H9 (cell line): ENCODE measurements around the gene AMT. TPM values are rescaled to one million over a fixed set of nuclear protein-coding genes. Genes with fewer than 3 reads are reported as not detected.

Experiments
- DNase-seq: peaks from one replicate; pipeline ENCODE4 v3.0.0-alpha.2; 2017
- H2AFZ ChIP-seq: one replicate; pipeline ENCODE4 v1.6.1; 2013; ENCODE audit warnings: mild to moderate bottlenecking, low read length, control low read depth, moderate library complexity
- H2AK5ac ChIP-seq: 2 replicates; pipeline ENCODE4 v1.6.1; 2013; ENCODE audit warnings: low read length, control low read depth, mixed read lengths; ENCODE audit not compliant: insufficient read length
- H2BK120ac ChIP-seq: one replicate; pipeline ENCODE4 v1.6.1; 2013; ENCODE audit warnings: low read depth, mild to moderate bottlenecking, low read length, control low read depth, inconsistent platforms; ENCODE audit not compliant: poor library complexity, severe bottlenecking
- H2BK12ac ChIP-seq: 2 replicates; pipeline ENCODE4 v1.6.1; 2013; ENCODE audit warnings: low read length, control low read depth, mixed read lengths, low read depth; ENCODE audit not compliant: insufficient read length
- H2BK15ac ChIP-seq: 2 replicates; pipeline ENCODE4 v1.6.1; 2013; ENCODE audit warnings: low read depth, low read length, control low read depth
- H2BK20ac ChIP-seq: one replicate; pipeline ENCODE4 v1.6.1; 2013; ENCODE audit warnings: low read depth, mild to moderate bottlenecking, low read length, control low read depth, inconsistent platforms; ENCODE audit not compliant: poor library complexity, severe bottlenecking
- H2BK5ac ChIP-seq: 2 replicates; pipeline ENCODE4 v1.6.1; 2013; ENCODE audit warnings: low read length, control low read depth, mixed read lengths; ENCODE audit not compliant: insufficient read length
- H3K14ac ChIP-seq: 2 replicates; pipeline ENCODE4 v1.6.1; 2013; ENCODE audit warnings: low read length, control low read depth; ENCODE audit not compliant: insufficient read depth
- H3K18ac ChIP-seq: 2 replicates; pipeline ENCODE4 v1.6.1; 2013; ENCODE audit warnings: low read depth, mild to moderate bottlenecking, mixed read lengths, low read length, control low read depth; ENCODE audit not compliant: insufficient read length
- H3K23ac ChIP-seq: 2 replicates; pipeline ENCODE4 v1.6.1; 2013; ENCODE audit warnings: low read length, control low read depth, mixed read lengths, low read depth; ENCODE audit not compliant: insufficient read length
- H3K23me2 ChIP-seq: 2 replicates; pipeline ENCODE4 v1.6.1; 2013; ENCODE audit warnings: low read depth, mild to moderate bottlenecking, mixed read lengths, low read length, control low read depth; ENCODE audit not compliant: insufficient read length, poor library complexity, severe bottlenecking
- H3K27ac ChIP-seq: 2 replicates; pipeline ENCODE4 v1.5.1; 2013; ENCODE audit warnings: low read length, control low read depth, mixed read lengths, low read depth; ENCODE audit not compliant: insufficient read length
- H3K27me3 ChIP-seq: 2 replicates; pipeline ENCODE4 v1.6.1; 2013; ENCODE audit warnings: low read length, control low read depth, inconsistent platforms; ENCODE audit not compliant: insufficient read depth
- H3K4ac ChIP-seq: 2 replicates; pipeline ENCODE4 v1.6.1; 2013; ENCODE audit warnings: low read depth, mild to moderate bottlenecking, control low read depth, inconsistent platforms, low read length, moderate library complexity
- H3K4me1 ChIP-seq: 2 replicates; pipeline ENCODE4 v1.6.1; 2013; ENCODE audit warnings: low read length, control low read depth, inconsistent platforms; ENCODE audit not compliant: insufficient read depth
- H3K4me2 ChIP-seq: 2 replicates; pipeline ENCODE4 v1.6.1; 2013; ENCODE audit warnings: low read length, control low read depth, mixed read lengths; ENCODE audit not compliant: insufficient read length, insufficient read depth
- H3K56ac ChIP-seq: 2 replicates; pipeline ENCODE4 v1.6.1; 2013; ENCODE audit warnings: low read depth, mild to moderate bottlenecking, mixed read lengths, low read length, control low read depth; ENCODE audit not compliant: insufficient read length
- H3K79me1 ChIP-seq: 2 replicates; pipeline ENCODE4 v1.6.1; 2013; ENCODE audit warnings: low read depth, mild to moderate bottlenecking, moderate library complexity, low read length, control low read depth, inconsistent platforms; ENCODE audit not compliant: insufficient read depth, poor library complexity, severe bottlenecking
- H3K79me2 ChIP-seq: 2 replicates; pipeline ENCODE4 v1.6.1; 2013; ENCODE audit warnings: low read length, control low read depth, inconsistent platforms; ENCODE audit not compliant: insufficient read depth
- H3K9ac ChIP-seq: 2 replicates; pipeline ENCODE4 v1.6.1; 2013; ENCODE audit warnings: low read length, control low read depth, mixed read lengths; ENCODE audit not compliant: insufficient read length; ENCODE audit errors: extremely low read depth
- H3K9me3 ChIP-seq: one replicate; pipeline ENCODE4 v1.6.1; 2013; ENCODE audit warnings: low read depth, low read length, inconsistent platforms; ENCODE audit not compliant: control insufficient read depth
- H3T11ph ChIP-seq: one replicate; pipeline ENCODE4 v1.6.1; 2013; ENCODE audit warnings: mild to moderate bottlenecking, low read length, control low read depth, inconsistent platforms
- H4K20me1 ChIP-seq: one replicate; pipeline ENCODE4 v1.6.1; 2013; ENCODE audit not compliant: control insufficient read depth, insufficient read length, insufficient read depth
- H4K5ac ChIP-seq: 2 replicates; pipeline ENCODE4 v1.6.1; 2013; ENCODE audit warnings: low read depth, mild to moderate bottlenecking, mixed read lengths, low read length, control low read depth; ENCODE audit not compliant: insufficient read length
- H4K8ac ChIP-seq: replicated peaks from 2 replicates; pipeline ENCODE4 v1.6.1; 2013; ENCODE audit warnings: low read length, control low read depth, mixed read lengths, low read depth; ENCODE audit not compliant: insufficient read length
- H4K91ac ChIP-seq: 2 replicates; pipeline ENCODE4 v1.6.1; 2013; ENCODE audit warnings: low read depth, mild to moderate bottlenecking, moderate library complexity, mixed read lengths, low read length, control low read depth; ENCODE audit not compliant: insufficient read length
- H3K27ac Mint-ChIP-seq, 3 experiments: 2 replicates in 2 of 3; 3 replicates in 1 of 3; pipeline ENCODE4 v1.8.0; 2020 to 2021; ENCODE audit warnings: mixed read lengths in 3 of 3, mild to moderate bottlenecking in 1 of 3, moderate library complexity in 1 of 3
- H3K27me3 Mint-ChIP-seq: 2 replicates; pipeline ENCODE4 v1.8.0; 2021; ENCODE audit warnings: low read depth, mild to moderate bottlenecking, moderate library complexity, mixed read lengths
- H3K36me3 Mint-ChIP-seq, 3 experiments: 2 replicates in 2 of 3; 3 replicates in 1 of 3; pipeline ENCODE4 v1.8.0; 2020 to 2021; ENCODE audit warnings: low read depth in 3 of 3, mixed read lengths in 3 of 3; ENCODE audit not compliant: insufficient read depth in 1 of 3
- H3K4me1 Mint-ChIP-seq, 2 experiments: 2 replicates each; pipeline ENCODE4 v1.8.0; 2020; ENCODE audit warnings: mixed read lengths in 2 of 2
- H3K4me3 Mint-ChIP-seq, 2 experiments: 2 replicates in 1 of 2; 3 replicates in 1 of 2; pipeline ENCODE4 v1.8.0; 2020 to 2021; ENCODE audit warnings: mild to moderate bottlenecking in 2 of 2, mixed read lengths in 2 of 2, moderate library complexity in 1 of 2
- H3K9me3 Mint-ChIP-seq, 2 experiments: 2 replicates in 1 of 2; 3 replicates in 1 of 2; pipeline ENCODE4 v1.8.0; 2020; ENCODE audit warnings: mild to moderate bottlenecking in 2 of 2, mixed read lengths in 2 of 2, moderate library complexity in 1 of 2
- WGBS: extraction: QIAGEN DNeasy Blood & Tissue Kit; methylation state at CpG from one replicate; pipeline ENCODE4 v1.1.7; 2013; ENCODE audit warnings: missing lambda C conversion rate, low lambda C conversion rate, mixed read lengths; ENCODE audit not compliant: insufficient read length; ENCODE audit errors: extremely low coverage; 5-methylcytosine and 5-hydroxymethylcytosine counted together
- total RNA-seq: library from RNA; stranded (reverse); gene quantifications from 2 replicates; pipeline ENCODE4 v1.2.1, GENCODE V29; 2021
- TF ChIP-seq, protein P1 (sequence below): fragments of 200-600 bp; sonication (generic); conservative IDR thresholded peaks from 3 replicates; pipeline ENCODE4 v1.8.0; 2021; ENCODE audit warnings: antibody characterized with exemption, mild to moderate bottlenecking

AMT gene
- total RNA-seq, 1 experiment from 2014 or later = 41.2 TPM

DNA sequence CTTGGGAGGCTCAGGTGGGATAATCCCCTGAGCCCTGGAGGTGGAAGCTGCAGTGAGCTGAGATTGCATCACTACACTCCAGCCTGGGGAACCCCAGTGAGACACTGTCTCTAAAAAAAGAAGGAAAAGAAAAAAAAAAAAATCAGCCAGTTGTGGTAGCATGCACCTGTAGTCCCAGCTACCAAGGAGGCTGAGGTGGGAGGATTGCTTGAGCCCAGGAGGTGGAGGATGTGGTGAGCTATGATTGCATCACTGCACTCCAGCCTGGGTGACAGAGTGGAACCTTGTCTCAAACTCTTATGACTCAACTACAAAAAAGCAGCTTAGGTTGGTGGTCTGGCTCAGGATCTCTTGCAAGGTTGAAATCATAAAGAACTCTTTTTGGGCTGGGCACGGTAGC, 44.8 kb downstream of the AMT start:
- Histone ChIP-seq H3K14ac (no peak overlapping the region), H3K79me1 (peaks cover 25% of the 10 kb centered on the region), H2AK5ac (no peak overlapping the region), H3K56ac (no peak overlapping the region), H3K27ac (no peak overlapping the region), H3K4me2 (no peak overlapping the region), H2BK20ac (no peak overlapping the region), H2BK12ac (no peak overlapping the region), H3K27me3 (no peaks in the 10 kb centered on the region; the same call in 1 of the 2 replicates), H2AFZ (no peak overlapping the region), H2BK15ac (no peak overlapping the region), H3K9me3 (no peaks in the 10 kb centered on the region), H4K91ac (no peak overlapping the region), H4K5ac (no peak overlapping the region), H3K9ac (no peak overlapping the region), H3K79me2 (peaks cover 23% of the 10 kb centered on the region; the same call in 1 of the 2 replicates), H3K23ac (no peak overlapping the region), H4K8ac (no peak overlapping the region), H2BK120ac (no peak overlapping the region), H3K18ac (no peak overlapping the region), H3T11ph (no peak overlapping the region), H3K4me1 (no peaks in the 10 kb centered on the region), H2BK5ac (no peak overlapping the region), H3K23me2 (no peaks in the 10 kb centered on the region), H3K4ac (no peak overlapping the region), H4K20me1 (no peaks in the 10 kb centered on the region)
- Mint-ChIP-seq H3K27me3 (no peaks in the 10 kb centered on the region), H3K36me3 (peaks cover 23 to 33% (median 30%) of the 10 kb centered on the region in 3 experiments), H3K27ac (peak overlapping the region; percentile 78 to 90 (median 83); a peak in 4 of 7 replicates), H3K4me3 (no peak overlapping the region), H3K9me3 (no peaks in the 10 kb centered on the region), H3K4me1 (peaks cover 8 to 9% of the 10 kb centered on the region in 2 experiments; a peak in 3 of 4 replicates)
- TF ChIP-seq, protein P1, sequence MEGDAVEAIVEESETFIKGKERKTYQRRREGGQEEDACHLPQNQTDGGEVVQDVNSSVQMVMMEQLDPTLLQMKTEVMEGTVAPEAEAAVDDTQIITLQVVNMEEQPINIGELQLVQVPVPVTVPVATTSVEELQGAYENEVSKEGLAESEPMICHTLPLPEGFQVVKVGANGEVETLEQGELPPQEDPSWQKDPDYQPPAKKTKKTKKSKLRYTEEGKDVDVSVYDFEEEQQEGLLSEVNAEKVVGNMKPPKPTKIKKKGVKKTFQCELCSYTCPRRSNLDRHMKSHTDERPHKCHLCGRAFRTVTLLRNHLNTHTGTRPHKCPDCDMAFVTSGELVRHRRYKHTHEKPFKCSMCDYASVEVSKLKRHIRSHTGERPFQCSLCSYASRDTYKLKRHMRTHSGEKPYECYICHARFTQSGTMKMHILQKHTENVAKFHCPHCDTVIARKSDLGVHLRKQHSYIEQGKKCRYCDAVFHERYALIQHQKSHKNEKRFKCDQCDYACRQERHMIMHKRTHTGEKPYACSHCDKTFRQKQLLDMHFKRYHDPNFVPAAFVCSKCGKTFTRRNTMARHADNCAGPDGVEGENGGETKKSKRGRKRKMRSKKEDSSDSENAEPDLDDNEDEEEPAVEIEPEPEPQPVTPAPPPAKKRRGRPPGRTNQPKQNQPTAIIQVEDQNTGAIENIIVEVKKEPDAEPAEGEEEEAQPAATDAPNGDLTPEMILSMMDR = no peak
- WGBS = no CpG with 5 or more reads among the region's 1 CpG
- DNase-seq = no peak
